Measurements from ENCODE around the gene VGF. TPM values are rescaled to one million over a fixed set of nuclear protein-coding genes. Genes with fewer than 3 reads are reported as not detected.

The VGF gene
- total RNA-seq, 1 donor from 2014 or later = 0.77 TPM

DNA sequence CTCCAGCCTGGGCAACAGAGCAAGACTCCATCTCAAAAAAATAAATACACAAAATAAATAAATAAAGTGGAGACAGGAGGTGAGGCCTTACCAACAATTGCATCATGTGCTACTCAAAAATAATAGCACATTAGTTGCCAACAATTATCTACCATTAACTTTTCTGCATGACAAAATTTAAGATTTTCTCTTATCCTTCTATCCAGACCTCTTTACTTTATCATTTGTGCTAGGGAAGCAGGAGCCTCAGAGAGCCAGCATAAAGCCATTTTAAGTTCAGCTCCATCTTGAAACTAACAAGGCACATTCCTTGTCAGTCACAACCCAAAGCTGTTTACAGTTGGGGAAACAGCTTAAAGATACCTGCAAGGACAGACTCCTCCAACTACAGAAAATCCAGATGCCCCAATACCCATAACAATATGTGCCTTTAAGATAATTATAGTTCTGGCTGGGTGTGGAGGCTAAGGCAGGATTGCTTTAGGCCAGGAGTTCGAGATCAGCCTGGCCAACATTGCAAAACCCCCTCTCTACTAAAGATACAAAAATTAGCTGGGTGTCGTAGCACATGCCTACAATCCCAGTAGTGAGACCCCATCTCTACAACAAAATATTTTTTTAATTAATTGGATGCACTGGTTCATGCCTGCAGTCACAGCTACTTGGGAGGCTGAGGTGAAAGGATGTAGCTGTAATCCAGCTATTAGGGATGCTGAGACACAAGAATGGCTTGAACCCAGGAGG, 13.3 kb downstream of the VGF start:
- H3K27ac Mint-ChIP-seq (ENCODE audit: unreplicated experiment) = no peak overlapping the region
- peaks cover 6% of the 10 kb centered on the region for H3K36me3 Mint-ChIP-seq (ENCODE audit: low read depth, unreplicated experiment)
- H3K4me1 Mint-ChIP-seq (ENCODE audit: unreplicated experiment) = peaks cover 6% of the 10 kb centered on the region
- no peak for DNase-seq (ENCODE audit: low spot score)
- H3K9me3 Mint-ChIP-seq (ENCODE audit: unreplicated experiment) = no peaks in the 10 kb centered on the region
- H3K4me3 Mint-ChIP-seq (ENCODE audit: unreplicated experiment) = no peak overlapping the region
- TF ChIP-seq, protein P1, sequence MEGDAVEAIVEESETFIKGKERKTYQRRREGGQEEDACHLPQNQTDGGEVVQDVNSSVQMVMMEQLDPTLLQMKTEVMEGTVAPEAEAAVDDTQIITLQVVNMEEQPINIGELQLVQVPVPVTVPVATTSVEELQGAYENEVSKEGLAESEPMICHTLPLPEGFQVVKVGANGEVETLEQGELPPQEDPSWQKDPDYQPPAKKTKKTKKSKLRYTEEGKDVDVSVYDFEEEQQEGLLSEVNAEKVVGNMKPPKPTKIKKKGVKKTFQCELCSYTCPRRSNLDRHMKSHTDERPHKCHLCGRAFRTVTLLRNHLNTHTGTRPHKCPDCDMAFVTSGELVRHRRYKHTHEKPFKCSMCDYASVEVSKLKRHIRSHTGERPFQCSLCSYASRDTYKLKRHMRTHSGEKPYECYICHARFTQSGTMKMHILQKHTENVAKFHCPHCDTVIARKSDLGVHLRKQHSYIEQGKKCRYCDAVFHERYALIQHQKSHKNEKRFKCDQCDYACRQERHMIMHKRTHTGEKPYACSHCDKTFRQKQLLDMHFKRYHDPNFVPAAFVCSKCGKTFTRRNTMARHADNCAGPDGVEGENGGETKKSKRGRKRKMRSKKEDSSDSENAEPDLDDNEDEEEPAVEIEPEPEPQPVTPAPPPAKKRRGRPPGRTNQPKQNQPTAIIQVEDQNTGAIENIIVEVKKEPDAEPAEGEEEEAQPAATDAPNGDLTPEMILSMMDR (IDR thresholded peaks at IDR 0.05; ENCODE audit: unreplicated experiment) = no peak
- peaks cover 13% of the 10 kb centered on the region for H3K27me3 Mint-ChIP-seq (ENCODE audit: unreplicated experiment)

DNA sequence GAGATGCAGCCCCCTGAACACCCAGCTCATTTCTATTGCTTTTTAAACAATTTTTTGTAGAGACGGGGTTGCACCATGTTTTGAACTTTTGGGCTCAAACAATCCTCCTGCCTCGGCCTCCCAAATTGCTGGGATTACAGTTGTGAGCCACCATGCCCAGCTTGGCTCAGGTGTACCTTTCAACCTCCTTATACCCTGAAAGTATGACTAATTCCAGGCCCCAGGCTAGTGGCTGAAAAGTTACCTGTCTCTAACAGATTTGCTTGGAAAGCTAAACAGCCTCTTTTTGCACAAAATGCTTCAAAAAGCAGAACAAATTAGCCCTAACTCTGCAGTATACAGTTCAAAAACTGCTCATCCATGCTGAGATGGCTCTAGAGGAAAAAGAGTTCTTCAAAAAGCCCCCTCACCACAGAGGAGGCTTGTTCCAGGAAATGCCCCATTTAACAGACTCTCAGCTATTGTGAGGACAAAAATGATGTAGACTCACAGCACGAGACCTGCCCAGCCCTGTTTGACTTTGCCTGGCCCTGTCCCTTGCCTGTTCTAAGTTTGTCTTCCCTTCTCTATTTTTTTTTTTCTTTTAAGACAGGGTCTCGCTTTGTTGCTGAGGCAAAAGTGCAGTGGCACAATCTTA, 24.5 kb downstream of the VGF start:
- Mint-ChIP-seq H3K36me3 (ENCODE audit: low read depth, unreplicated experiment) (no peaks in the 10 kb centered on the region), H3K4me3 (ENCODE audit: unreplicated experiment) (no peak overlapping the region), H3K27ac (ENCODE audit: unreplicated experiment) (no peak overlapping the region), H3K9me3 (ENCODE audit: unreplicated experiment) (no peaks in the 10 kb centered on the region), H3K27me3 (ENCODE audit: unreplicated experiment) (peaks cover 1% of the 10 kb centered on the region), H3K4me1 (ENCODE audit: unreplicated experiment) (peaks cover 7% of the 10 kb centered on the region)
- TF ChIP-seq, protein P1 (IDR thresholded peaks at IDR 0.05; ENCODE audit: unreplicated experiment) = no peak
- DNase-seq (ENCODE audit: low spot score) = no peak

DNA sequence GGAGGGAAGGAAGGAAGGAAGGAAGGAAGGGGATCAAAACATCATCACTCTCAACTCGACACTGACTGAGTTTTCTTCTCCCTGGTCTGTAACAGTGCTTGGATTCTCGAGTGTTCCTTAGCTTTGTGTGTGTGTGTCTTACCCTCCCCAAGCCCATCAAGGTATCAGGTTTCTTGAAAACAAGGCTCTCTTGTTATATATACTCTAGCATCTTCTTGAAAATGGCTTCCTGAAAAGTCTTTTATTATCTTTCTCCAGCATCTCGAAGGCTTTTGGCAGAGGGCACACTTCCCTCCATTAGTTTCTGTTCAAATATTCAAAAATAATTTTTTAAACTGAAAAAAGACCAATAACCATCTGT, 25.1 kb downstream of the VGF start:
- DNase-seq (ENCODE audit: low spot score) = no peak
- no peak overlapping the region for H3K27ac Mint-ChIP-seq (ENCODE audit: unreplicated experiment)
- H3K4me3 Mint-ChIP-seq (ENCODE audit: unreplicated experiment) = no peak overlapping the region
- TF ChIP-seq, protein P1 (IDR thresholded peaks at IDR 0.05; ENCODE audit: unreplicated experiment) = no peak
- H3K36me3 Mint-ChIP-seq (ENCODE audit: low read depth, unreplicated experiment) = no peaks in the 10 kb centered on the region
- peaks cover 1% of the 10 kb centered on the region for H3K27me3 Mint-ChIP-seq (ENCODE audit: unreplicated experiment)
- H3K9me3 Mint-ChIP-seq (ENCODE audit: unreplicated experiment) = no peaks in the 10 kb centered on the region
- H3K4me1 Mint-ChIP-seq (ENCODE audit: unreplicated experiment) = peaks cover 7% of the 10 kb centered on the region

DNA sequence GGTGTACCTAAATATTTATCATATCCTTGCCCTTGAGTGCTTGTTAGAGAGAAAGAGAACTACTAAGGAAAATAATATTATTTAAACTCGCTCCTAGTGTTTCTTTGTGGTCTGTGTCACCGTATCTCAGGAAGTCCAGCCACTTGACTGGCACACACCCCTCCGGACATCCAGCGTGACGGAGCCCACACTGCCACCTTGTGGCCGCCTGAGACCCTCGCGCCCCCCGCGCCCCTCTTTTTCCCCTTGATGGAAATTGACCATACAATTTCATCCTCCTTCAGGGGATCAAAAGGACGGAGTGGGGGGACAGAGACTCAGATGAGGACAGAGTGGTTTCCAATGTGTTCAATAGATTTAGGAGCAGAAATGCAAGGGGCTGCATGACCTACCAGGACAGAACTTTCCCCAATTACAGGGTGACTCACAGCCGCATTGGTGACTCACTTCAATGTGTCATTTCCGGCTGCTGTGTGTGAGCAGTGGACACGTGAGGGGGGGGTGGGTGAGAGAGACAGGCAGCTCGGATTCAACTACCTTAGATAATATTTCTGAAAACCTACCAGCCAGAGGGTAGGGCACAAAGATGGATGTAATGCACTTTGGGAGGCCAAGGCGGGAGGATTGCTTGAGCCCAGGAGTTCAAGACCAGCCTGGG, 27.0 kb downstream of the VGF start:
- Mint-ChIP-seq H3K36me3 (ENCODE audit: low read depth, unreplicated experiment) (no peaks in the 10 kb centered on the region), H3K27me3 (ENCODE audit: unreplicated experiment) (peaks cover under 1% of the 10 kb centered on the region), H3K4me1 (ENCODE audit: unreplicated experiment) (peaks cover 7% of the 10 kb centered on the region), H3K9me3 (ENCODE audit: unreplicated experiment) (no peaks in the 10 kb centered on the region), H3K4me3 (ENCODE audit: unreplicated experiment) (no peak overlapping the region), H3K27ac (ENCODE audit: unreplicated experiment) (no peak overlapping the region)
- TF ChIP-seq, protein P1 (IDR thresholded peaks at IDR 0.05; ENCODE audit: unreplicated experiment) = peak; percentile 84
- DNase-seq (ENCODE audit: low spot score) = peak; percentile 66
